GM12878 (cell line): ENCODE results near the gene C2. TPM values are rescaled to one million over a fixed set of nuclear protein-coding genes. Genes with fewer than 3 reads are reported as not detected.

Experiments used
- ATAC-seq: fragments of 200-7000 bp; cut with Tn5 transposase; 3 replicates; pipeline ENCODE4 v1.9.1; 2020; ENCODE audit warnings: mild to moderate bottlenecking, moderate library complexity
- BruUV-seq: library from RNA; stranded (reverse); fragments of 400-500 nt; replicated peaks from 2 replicates; lab custom pipeline; 2021; lab: Mats Ljungman, UMichigan
- CTCF ChIA-PET: fragments of 300-600 bp; sonication (Branson Sonifier 250); formaldehyde crosslinking; extraction: SDS; loops from one replicate; lab custom pipeline; 2021; ENCODE audit warnings: inconsistent platforms; lab: Yijun Ruan, JAX
- POLR2A ChIA-PET: fragments of 350-600 bp; formaldehyde crosslinking; extraction: SDS; loops from one replicate; lab custom pipeline; 2021; ENCODE audit warnings: inconsistent platforms; lab: Charles Lee
- RAD21 ChIA-PET: fragments of 300-600 bp; sonication (Branson Sonifier 250); formaldehyde crosslinking; loops from one replicate; lab custom pipeline; 2023; ENCODE audit warnings: antibody characterized with exemption; ENCODE audit not compliant: unreplicated experiment; lab: Charles Lee
- SMC1A ChIA-PET: fragments of 300-600 bp; sonication (Branson Sonifier 250); formaldehyde crosslinking; loops from one replicate; lab custom pipeline; 2023; ENCODE audit not compliant: unreplicated experiment, uncharacterized antibody; lab: Charles Lee
- DNase-seq: peaks from one replicate; pipeline ENCODE4 v3.0.0-alpha.2; 2011; ENCODE audit warnings: low read depth, low spot score
- FAIRE-seq: peaks from 3 replicates; lab custom pipeline; 2011; peaks lifted over from hg19 to GRCh38; lab: Jason Lieb, UNC
- H2AFZ ChIP-seq: 2 replicates; pipeline ENCODE4 v1.6.0; 2011; ENCODE audit warnings: low read depth, low read length, control low read depth; ENCODE audit not compliant: control insufficient read depth
- H3K27ac ChIP-seq: 2 replicates; pipeline ENCODE4 v1.5.1; 2011; ENCODE audit warnings: control low read depth; ENCODE audit not compliant: control insufficient read depth, insufficient read depth
- H3K27me3 ChIP-seq, 2 experiments: replicated peaks in 1 of 2; 2 replicates each; pipeline versions ENCODE4 v1.6.0 to v1.6.1; 2011; ENCODE audit warnings: low read length in 1 of 2; ENCODE audit not compliant: control insufficient read depth in 2 of 2, insufficient read depth in 2 of 2
- H3K36me3 ChIP-seq, 2 experiments: 2 replicates each; pipeline ENCODE4 v1.5.1; 2011; ENCODE audit warnings: low read length in 1 of 2; ENCODE audit not compliant: control insufficient read depth in 2 of 2, insufficient read depth in 2 of 2
- H3K4me1 ChIP-seq: 2 replicates; pipeline ENCODE4 v1.6.1; 2011; ENCODE audit warnings: mild to moderate bottlenecking, low read length, moderate library complexity, mixed read lengths; ENCODE audit not compliant: control insufficient read depth, insufficient read depth
- H3K4me2 ChIP-seq: 2 replicates; pipeline ENCODE4 v1.6.0; 2011; ENCODE audit warnings: control low read depth; ENCODE audit not compliant: control insufficient read depth, insufficient read depth
- H3K4me3 ChIP-seq: fragments of 200-600 bp; sonication (generic); 2 replicates; pipeline ENCODE4 v1.5.1; 2016
- H3K79me2 ChIP-seq: 2 replicates; pipeline ENCODE4 v1.6.0; 2011; ENCODE audit warnings: low read length; ENCODE audit not compliant: control insufficient read depth, insufficient read depth
- H3K9ac ChIP-seq: 2 replicates; pipeline ENCODE4 v1.8.0; 2011; ENCODE audit warnings: low read length, control low read depth, mixed read lengths; ENCODE audit not compliant: control insufficient read depth, insufficient read depth
- H3K9me3 ChIP-seq: replicated peaks from 3 replicates; pipeline ENCODE4 v1.5.1; 2011; ENCODE audit warnings: mild to moderate bottlenecking, low read length; ENCODE audit not compliant: control insufficient read depth, insufficient read depth
- H4K20me1 ChIP-seq: 2 replicates; pipeline ENCODE4 v1.6.0; 2011; ENCODE audit not compliant: control insufficient read depth, insufficient read depth
- BHLHE40 ChIP-seq, 2 experiments: fragments of 450-650 bp in 1 of 2; IDR thresholded peaks; 2 replicates each; pipeline ENCODE4 v1.6.1; 2011 to 2017; ENCODE audit warnings: low read depth in 2 of 2, borderline replicate concordance in 1 of 2, improper control_type of control experiment in 1 of 2, low read length in 1 of 2, mild to moderate bottlenecking in 1 of 2
- DPF2 ChIP-seq: fragments of 450-650 bp; IDR thresholded peaks from 2 replicates; pipeline ENCODE4 v1.6.1; 2017; ENCODE audit warnings: mild to moderate bottlenecking
- NR2C1 ChIP-seq: fragments of 450-650 bp; IDR thresholded peaks from 2 replicates; pipeline ENCODE4 v1.6.1; 2017; ENCODE audit warnings: antibody characterized with exemption, mild to moderate bottlenecking, moderate library complexity
- WGBS: methylation state at CpG from one replicate; pipeline ENCODE4 v1.1.6; 2016; ENCODE audit warnings: low lambda C conversion rate; ENCODE audit not compliant: insufficient replicate concordance, insufficient coverage; ENCODE audit errors: missing lambda C conversion rate; 5-methylcytosine and 5-hydroxymethylcytosine counted together
- in situ Hi-C: fragments of 300-500 bp; cut with MboI; formaldehyde crosslinking; loops from 9 replicates; pipeline ENCODE4 v1.14.3; 2018; ENCODE audit warnings: mixed read lengths
- intact Hi-C: fragments of 100-400 bp; cut with micrococcal nuclease; formaldehyde crosslinking; loops from one replicate; pipeline ENCODE4 v1.14.2; 2022; ENCODE audit not compliant: unreplicated experiment
- polyA plus RNA-seq, 11 experiments: library from polyadenylated mRNA; depleted of rRNA in 4 of 11; unstranded in 6 of 11; stranded (reverse) in 5 of 11; fragments of >200 nt; fragmentation: Nextera tagmentation in 4 of 11; fragmentation: Illumina TruSeq in 1 of 11; extraction: Ambion mirVana in 4 of 11; extraction: Trizol in 1 of 11; gene quantifications; 1 replicate in 1 of 11; 2 replicates in 10 of 11; pipeline versions ENCODE4 v1.2.1 to v1.2.3, GENCODE V29; 2011 to 2016; ENCODE audit warnings: inconsistent platforms in 2 of 11, missing spikeins in 2 of 11, low read depth in 1 of 11
- total RNA-seq, 4 experiments: library from RNA; depleted of rRNA in 3 of 4; stranded (reverse); fragments of >200 nt in 3 of 4; fragmentation: Illumina TruSeq in 1 of 4; extraction: Trizol in 1 of 4; gene quantifications; 2 replicates each; pipeline versions ENCODE4 v1.2.1 to v1.2.3, GENCODE V29; 2013 to 2021

The C2 gene
- total and polyA plus RNA-seq, 10 of the 15 experiments (the other 5 are each of a cell fraction or from before 2014, with no cell fraction given): 0.06 to 0.97 (median 0.21) TPM; not detected in 5

- Histone ChIP-seq H3K27ac (peak overlapping the region; percentile 58; the same call in 1 of the 2 replicates), H3K79me2 (peaks cover 12% of the 10 kb centered on the region), H3K27me3 (no peaks in the 10 kb centered on the region), H3K9me3 (no peaks in the 10 kb centered on the region), H3K4me3 (peak overlapping the region; percentile 84), H3K9ac (peak overlapping the region; percentile 76), H3K4me1 (peaks cover 18% of the 10 kb centered on the region), H3K36me3 (peaks cover 2 to 10% of the 10 kb centered on the region in 2 experiments), H2AFZ (peak overlapping the region; percentile 65), H4K20me1 (no peaks in the 10 kb centered on the region), H3K4me2 (peak overlapping the region; percentile 97)
- intact Hi-C loops: no loop called here
- FAIRE-seq (no peak), ATAC-seq (peak; percentile 3), DNase-seq (no peak)
- no TSS peak for BruUV-seq
- SMC1A ChIA-PET: no interaction called here
- POLR2A ChIA-PET: interaction anchor here (0.6 to 1.6 kb wide), 11 partner anchors 10 to 325 kb away, joined by 3 to 9 read pairs (median 3); partner anchors contain the start of genes ABHD16A, ATF6B, FKBPL and LSM2
- CTCF ChIA-PET: interaction anchor here (1.3 kb wide), 1 partner anchor 10 kb away, joined by 5 read pairs; no protein-coding TSS in a partner anchor
- 0% methylated on average over 18 of the region's 62 CpGs for WGBS
- RAD21 ChIA-PET: interaction anchor here (0.6 to 0.7 kb wide), 2 partner anchors 26 to 34 kb away, joined by 3 read pairs; partner anchors contain the start of gene NEU1
- in situ Hi-C loops: no loop called here
- TF ChIP-seq BHLHE40 (IDR thresholded peaks at IDR 0.05; ENCODE audit: borderline replicate concordance in 1 of 2, low read depth in 2 of 2, low read length in 1 of 2): peak in 1 of 2 experiments; percentile 77; a peak in 1 of 4 replicates
- TF ChIP-seq DPF2: 0 out of 2 replicates have a peak, but pooled peaks have one; percentile 13
- TF ChIP-seq NR2C1: no peak
- TF ChIP-seq, all 136 proteins: peak for 2
These were observed 30.5 kb upstream of the C2 start for GRCh38 chr6:31896856-31897611.
